Epithelial cell of esophagus (primary cell): ENCODE data around the gene RSU1.

Experiments
- DNase-seq: peaks from one replicate; pipeline ENCODE4 v3.0.0; 2010; ENCODE audit warnings: low read depth
- H3K4me3 ChIP-seq: 2 replicates; pipeline ENCODE4 v1.5.1; 2011; ENCODE audit warnings: mild to moderate bottlenecking, low read length, control low read depth
- TF ChIP-seq, protein P1 (sequence below): IDR thresholded peaks from 2 replicates; pipeline ENCODE4 v1.5.1; 2011; ENCODE audit warnings: low read depth, mild to moderate bottlenecking, low read length, control low read depth, inconsistent platforms; ENCODE audit not compliant: insufficient read depth; ENCODE audit errors: missing control alignments

RSU1 gene

DNA sequence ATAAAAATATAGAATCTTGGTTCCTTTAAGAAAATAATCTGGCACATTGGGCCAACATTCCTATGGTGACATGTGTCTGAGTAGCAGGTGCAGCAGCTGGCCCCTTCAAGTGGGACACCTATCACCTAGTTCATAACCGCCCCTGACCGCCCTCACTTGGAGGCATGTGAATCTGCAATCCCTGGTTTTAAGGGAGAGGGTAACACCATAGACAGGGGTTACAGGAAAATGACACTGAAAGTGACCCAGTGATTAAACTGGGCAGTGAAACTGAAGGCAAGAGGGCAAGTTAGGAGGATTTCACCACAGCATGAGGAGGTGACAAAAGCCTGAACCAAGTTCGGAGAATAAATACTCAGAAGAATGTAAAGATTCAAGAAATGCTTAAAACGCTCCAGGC is 1.1 kb downstream of the RSU1 start:
- peak overlapping the region; percentile 91 for H3K4me3 ChIP-seq
- TF ChIP-seq, protein P1, sequence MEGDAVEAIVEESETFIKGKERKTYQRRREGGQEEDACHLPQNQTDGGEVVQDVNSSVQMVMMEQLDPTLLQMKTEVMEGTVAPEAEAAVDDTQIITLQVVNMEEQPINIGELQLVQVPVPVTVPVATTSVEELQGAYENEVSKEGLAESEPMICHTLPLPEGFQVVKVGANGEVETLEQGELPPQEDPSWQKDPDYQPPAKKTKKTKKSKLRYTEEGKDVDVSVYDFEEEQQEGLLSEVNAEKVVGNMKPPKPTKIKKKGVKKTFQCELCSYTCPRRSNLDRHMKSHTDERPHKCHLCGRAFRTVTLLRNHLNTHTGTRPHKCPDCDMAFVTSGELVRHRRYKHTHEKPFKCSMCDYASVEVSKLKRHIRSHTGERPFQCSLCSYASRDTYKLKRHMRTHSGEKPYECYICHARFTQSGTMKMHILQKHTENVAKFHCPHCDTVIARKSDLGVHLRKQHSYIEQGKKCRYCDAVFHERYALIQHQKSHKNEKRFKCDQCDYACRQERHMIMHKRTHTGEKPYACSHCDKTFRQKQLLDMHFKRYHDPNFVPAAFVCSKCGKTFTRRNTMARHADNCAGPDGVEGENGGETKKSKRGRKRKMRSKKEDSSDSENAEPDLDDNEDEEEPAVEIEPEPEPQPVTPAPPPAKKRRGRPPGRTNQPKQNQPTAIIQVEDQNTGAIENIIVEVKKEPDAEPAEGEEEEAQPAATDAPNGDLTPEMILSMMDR, result peak; percentile 4
- peak; percentile 18 for DNase-seq

DNA sequence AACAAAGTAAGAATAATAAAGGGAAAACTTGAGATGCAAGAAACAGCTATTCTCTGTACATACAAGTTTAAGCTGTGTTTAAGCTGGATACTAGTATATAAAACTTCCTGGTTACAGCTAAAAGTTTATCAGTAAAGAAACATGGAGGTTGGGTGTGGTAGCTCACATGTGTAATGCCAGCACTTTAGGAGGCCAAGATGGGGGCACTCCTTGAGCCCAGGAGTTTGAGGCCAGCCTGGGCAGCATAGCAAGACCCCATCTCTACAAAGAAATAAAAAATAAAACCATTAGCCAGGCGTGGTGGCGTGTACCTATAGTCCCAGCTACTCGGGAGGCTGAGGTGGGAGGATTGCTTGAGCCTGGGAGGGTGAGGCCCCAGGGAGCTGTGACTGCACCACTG is 3.2 kb downstream of the RSU1 start:
- TF ChIP-seq, protein P1, result no peak
- DNase-seq, result no peak
- no peak overlapping the region for H3K4me3 ChIP-seq

DNA sequence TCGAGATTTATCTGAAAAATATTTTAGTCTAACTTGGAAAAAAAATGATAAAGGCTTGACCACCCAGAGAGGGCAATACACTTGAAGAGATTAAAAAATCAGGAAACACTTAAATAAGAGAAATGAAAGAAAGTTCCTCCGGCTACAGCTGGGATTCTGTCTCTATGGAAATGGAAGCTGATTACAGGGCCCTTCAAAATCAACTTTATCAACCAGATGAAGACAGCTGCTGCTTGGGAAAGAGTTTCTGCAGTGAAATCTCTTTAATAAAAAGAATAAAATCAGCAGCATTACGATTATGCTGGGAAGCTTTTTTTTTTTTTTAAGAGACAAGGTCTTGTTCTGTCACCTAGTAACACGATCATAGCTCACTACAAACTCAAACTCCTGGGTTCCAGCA is 4.5 kb downstream of the RSU1 start:
- TF ChIP-seq, protein P1, result no peak
- no peak for DNase-seq
- no peak overlapping the region for H3K4me3 ChIP-seq

DNA sequence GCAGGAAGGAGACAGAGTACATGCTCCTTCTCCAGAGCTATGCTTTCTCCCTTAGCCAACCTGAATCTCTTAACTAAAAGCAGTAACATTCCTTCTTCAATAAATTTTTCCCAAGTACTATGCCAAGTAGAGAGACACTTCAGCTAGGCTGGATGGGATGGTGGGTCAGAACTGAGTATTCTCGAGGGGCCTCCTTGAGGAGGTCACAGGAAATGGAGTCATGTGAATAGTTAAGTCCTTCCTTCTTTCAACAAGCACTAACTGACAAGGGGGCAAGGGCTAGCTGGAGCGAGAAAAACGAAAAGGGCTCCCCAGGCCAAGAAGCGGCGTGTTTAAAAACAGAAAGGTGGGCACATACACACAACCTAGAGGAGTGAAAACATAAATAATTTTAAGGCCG is 5.5 kb downstream of the RSU1 start:
- no peak overlapping the region for H3K4me3 ChIP-seq
- DNase-seq, result no peak
- TF ChIP-seq, protein P1, result no peak

DNA sequence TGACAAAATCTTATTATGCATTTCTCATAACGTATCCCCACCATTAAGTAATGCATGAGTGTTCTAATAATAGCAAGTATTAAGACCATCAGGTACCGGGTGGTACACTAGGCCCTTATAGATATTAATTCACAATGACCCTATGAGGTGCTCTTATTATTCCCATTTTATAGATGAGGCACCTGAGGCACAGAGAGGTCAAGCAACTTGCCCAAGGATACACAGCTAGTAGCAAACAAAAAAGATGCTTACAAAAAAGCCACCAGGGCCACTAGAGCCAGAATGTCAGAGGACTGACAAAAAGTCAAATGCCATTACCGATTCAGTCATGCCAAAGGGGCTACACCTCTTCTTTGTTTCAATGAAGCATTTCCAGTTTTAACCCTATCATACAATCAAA is 5.9 kb downstream of the RSU1 start:
- DNase-seq, result no peak
- TF ChIP-seq, protein P1, result no peak
- no peak overlapping the region for H3K4me3 ChIP-seq

DNA sequence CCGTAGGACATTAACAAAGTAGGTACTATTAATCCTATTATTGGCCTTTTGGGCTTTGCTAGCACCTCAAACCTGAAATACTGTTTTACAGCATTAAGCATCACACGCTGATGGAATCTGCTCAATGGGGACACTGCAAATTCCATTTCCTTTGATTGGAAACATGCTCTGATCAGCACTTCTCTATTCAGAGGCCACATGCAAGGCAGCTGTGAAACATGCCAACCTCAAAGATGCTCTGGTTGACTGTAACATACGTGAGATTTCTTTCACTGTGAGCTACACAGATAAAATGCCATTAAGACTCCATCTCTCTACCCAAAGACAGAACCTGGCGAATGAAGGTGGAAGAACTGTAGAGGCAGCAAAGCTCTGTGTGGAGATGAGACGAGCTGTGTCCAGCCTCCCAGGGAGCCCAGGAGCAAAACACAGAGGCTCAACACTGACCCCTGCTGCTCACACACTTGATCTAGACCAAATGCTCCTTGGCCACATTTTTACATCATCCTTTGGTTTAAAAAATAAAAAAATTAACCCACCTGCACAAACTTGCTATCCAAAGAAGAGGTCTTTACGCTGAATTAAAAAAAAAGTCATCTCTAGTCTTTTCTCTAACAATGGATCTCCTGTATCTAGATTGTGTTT is 8.0 kb downstream of the RSU1 start:
- TF ChIP-seq, protein P1, result peak; percentile 49
- peak; percentile 49 for DNase-seq

DNA sequence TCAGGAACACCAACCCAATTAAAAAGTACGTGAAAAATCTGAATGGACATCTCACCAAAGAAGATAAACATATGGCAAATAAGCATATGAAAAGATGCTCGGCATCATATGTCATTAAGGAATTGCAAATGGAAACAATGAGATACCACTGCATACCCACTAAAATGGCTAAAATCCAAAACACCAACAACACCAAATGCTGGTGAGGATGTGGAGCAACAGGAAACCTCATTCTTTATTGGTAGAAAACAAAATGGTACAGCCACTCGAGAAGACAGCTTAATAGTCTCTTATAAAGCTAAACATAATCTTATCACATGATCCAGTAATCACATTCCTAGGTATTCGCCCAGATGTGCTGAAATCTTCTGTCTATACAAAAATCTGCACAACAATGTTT is 13.1 kb downstream of the RSU1 start:
- no peak for DNase-seq
- H3K4me3 ChIP-seq, result no peak overlapping the region
- TF ChIP-seq, protein P1, result no peak

More for the DNA sequence above, 8.0 kb downstream of the RSU1 start:
- no peak overlapping the region for H3K4me3 ChIP-seq
